ENCODE data around the gene TYSND1. TPM values are rescaled to one million over a fixed set of nuclear protein-coding genes. Genes with fewer than 3 reads are reported as not detected.
A peak's percentile ranks its signal among the peaks of the same experiment; 100 is the strongest.

The TYSND1 gene
- total RNA-seq, 1 donor from 2014 or later, result 21.7 TPM

- DNase-seq (ENCODE audit: low read depth), result no peak
- TF ChIP-seq CTCF (conservative IDR thresholded peaks at IDR 0.05; ENCODE audit: low read depth, low read length), result no peak
- no peak overlapping the region for H3K4me3 ChIP-seq (ENCODE audit: low read depth, low read length)
Measured at GRCh38 chr10:70137135-70137534, 9.4 kb downstream of the TYSND1 start.

- TF ChIP-seq CTCF (conservative IDR thresholded peaks at IDR 0.05; ENCODE audit: low read depth, low read length), result no peak
Measured at GRCh38 chr10:70135684-70136083, 10.8 kb downstream of the TYSND1 start.

DNA sequence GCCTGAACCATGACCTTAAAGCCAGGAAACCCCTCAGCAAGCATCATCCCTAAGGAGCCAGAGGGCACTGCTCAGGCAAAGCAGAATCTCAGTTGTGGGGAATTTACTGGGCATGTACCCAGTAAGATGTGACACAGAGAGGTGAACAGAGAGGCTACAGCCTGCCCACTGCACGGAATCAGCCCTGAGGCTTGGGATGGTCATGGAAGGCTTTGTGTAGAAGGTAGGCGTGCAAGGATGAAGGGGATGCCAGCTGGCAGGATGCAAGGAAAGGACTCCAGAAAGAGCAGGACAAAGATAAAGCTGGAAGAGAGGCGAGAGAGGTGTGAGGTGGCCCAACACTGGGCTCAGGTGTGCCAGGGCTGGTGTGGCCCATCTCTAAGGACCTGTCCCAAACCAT lies 11.5 kb downstream of the TYSND1 start:
- no peak overlapping the region for H3K4me3 ChIP-seq (ENCODE audit: low read depth, low read length)
- DNase-seq (ENCODE audit: low read depth), result no peak
- no peak for TF ChIP-seq CTCF (conservative IDR thresholded peaks at IDR 0.05; ENCODE audit: low read depth, low read length)

More at GRCh38 chr10:70135684-70136083, 10.8 kb downstream of the TYSND1 start:
- DNase-seq (ENCODE audit: low read depth), result no peak
- no peak overlapping the region for H3K4me3 ChIP-seq (ENCODE audit: low read depth, low read length)

GRCh38 chr10:70132098-70133029 lies 14.1 kb downstream of the TYSND1 start, which contains the start of gene AIFM2:
Gene AIFM2 (minus strand): TSS chr10:70132825. CDS start chr10:70124084, 8,741 bp downstream.
- no peak for DNase-seq (ENCODE audit: low read depth)
- H3K4me3 ChIP-seq (ENCODE audit: low read depth, low read length), result peak within 1 kb of the TSS; percentile 80
- TF ChIP-seq CTCF (conservative IDR thresholded peaks at IDR 0.05; ENCODE audit: low read depth, low read length), result no peak

DNA sequence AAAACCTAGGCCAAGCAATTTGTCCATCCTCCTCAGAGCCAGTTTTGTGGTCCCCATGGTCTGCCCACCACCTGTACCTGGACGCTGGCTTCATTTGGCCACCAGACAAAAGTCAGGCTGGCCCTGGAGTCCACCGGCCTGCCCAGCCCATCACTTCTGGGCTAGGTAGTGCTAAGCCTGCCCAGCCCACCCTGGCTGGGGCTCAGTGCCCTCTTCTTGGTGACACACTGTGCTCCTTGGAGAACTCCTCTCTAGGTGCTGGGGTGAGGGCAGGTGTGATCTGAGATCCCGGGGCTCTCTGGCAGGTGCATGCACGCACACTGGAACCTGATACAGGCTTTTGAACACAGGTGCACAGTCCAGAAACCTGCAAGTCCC lies 15.0 kb downstream of the TYSND1 start:
- peak overlapping the region; percentile 80 for H3K4me3 ChIP-seq (ENCODE audit: low read depth, low read length)
- no peak for DNase-seq (ENCODE audit: low read depth)
- TF ChIP-seq CTCF (conservative IDR thresholded peaks at IDR 0.05; ENCODE audit: low read depth, low read length), result no peak

DNA sequence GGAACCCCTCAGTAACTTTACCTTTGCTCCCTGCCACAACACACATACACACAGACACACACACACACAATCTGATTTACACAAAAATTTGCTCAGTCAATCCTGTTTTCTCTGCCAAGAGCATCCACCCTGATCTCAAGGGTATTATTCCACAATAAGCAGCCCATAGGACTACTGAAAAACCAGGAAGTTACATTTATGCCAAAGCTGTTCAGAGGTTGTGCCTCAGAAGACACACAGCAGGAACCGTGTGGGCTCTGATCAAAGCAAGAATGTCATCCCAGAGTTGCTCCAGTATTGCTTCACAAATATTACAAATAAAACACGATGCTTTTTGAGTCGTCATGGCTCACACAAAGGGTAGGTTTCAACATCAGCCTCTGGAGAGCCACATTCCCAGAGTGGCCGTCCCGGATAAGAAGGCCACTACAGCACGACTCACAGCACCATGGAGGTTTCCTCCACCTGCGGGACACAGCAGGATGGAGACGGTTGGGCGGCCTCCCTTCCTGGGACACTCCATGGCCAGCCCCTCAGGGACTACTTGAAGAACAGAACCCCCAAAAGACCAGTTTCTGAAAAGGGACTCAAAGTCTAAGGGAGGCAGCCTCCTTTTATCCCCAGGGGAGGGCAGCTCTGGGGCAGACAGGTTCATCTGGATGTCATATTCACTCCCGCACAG lies 15.5 kb downstream of the TYSND1 start:
- H3K4me3 ChIP-seq (ENCODE audit: low read depth, low read length), result peak overlapping the region; percentile 80
- TF ChIP-seq CTCF (conservative IDR thresholded peaks at IDR 0.05; ENCODE audit: low read depth, low read length), result no peak
- peak; percentile 31 for DNase-seq (ENCODE audit: low read depth)
